ENCODE measurements around the gene SLAMF8.
A peak's percentile ranks its signal among the peaks of the same experiment; 100 is the strongest.

SLAMF8 gene

GRCh38 chr1:159786465-159786864, 40.2 kb upstream of the SLAMF8 start:
- no peak for DNase-seq (ENCODE audit: low read depth)
- no peak overlapping the region for H3K4me3 ChIP-seq (ENCODE audit: low read length)
- no peak for TF ChIP-seq CTCF (conservative IDR thresholded peaks at IDR 0.05; ENCODE audit: low read depth, low read length)

GRCh38 chr1:159786966-159787365, 39.7 kb upstream of the SLAMF8 start:
- TF ChIP-seq CTCF (conservative IDR thresholded peaks at IDR 0.05; ENCODE audit: low read depth, low read length) = no peak
- H3K4me3 ChIP-seq (ENCODE audit: low read length) = no peak overlapping the region
- peak; percentile 35 for DNase-seq (ENCODE audit: low read depth)

- no peak for DNase-seq (ENCODE audit: low read depth)
- peak; percentile 68 for TF ChIP-seq CTCF (conservative IDR thresholded peaks at IDR 0.05; ENCODE audit: low read depth, low read length)
- no peak overlapping the region for H3K4me3 ChIP-seq (ENCODE audit: low read length)
Observed at GRCh38 chr1:159790237-159790917, 36.3 kb upstream of the SLAMF8 start.

GRCh38 chr1:159791031-159791430, 35.6 kb upstream of the SLAMF8 start:
- DNase-seq (ENCODE audit: low read depth) = no peak
- TF ChIP-seq CTCF (conservative IDR thresholded peaks at IDR 0.05; ENCODE audit: low read depth, low read length) = no peak
- H3K4me3 ChIP-seq (ENCODE audit: low read length) = no peak overlapping the region

GRCh38 chr1:159791461-159791860, 35.2 kb upstream of the SLAMF8 start:
- no peak for TF ChIP-seq CTCF (conservative IDR thresholded peaks at IDR 0.05; ENCODE audit: low read depth, low read length)
- DNase-seq (ENCODE audit: low read depth) = no peak
- no peak overlapping the region for H3K4me3 ChIP-seq (ENCODE audit: low read length)

- DNase-seq (ENCODE audit: low read depth) = no peak
- no peak overlapping the region for H3K4me3 ChIP-seq (ENCODE audit: low read length)
- TF ChIP-seq CTCF (conservative IDR thresholded peaks at IDR 0.05; ENCODE audit: low read depth, low read length) = no peak
Observed at GRCh38 chr1:159795534-159795933, 31.1 kb upstream of the SLAMF8 start.

- peak; percentile 61 for DNase-seq (ENCODE audit: low read depth)
- TF ChIP-seq CTCF (conservative IDR thresholded peaks at IDR 0.05; ENCODE audit: low read depth, low read length) = peak; percentile 79
- H3K4me3 ChIP-seq (ENCODE audit: low read length) = no peak overlapping the region
Observed at GRCh38 chr1:159798893-159799292, 27.8 kb upstream of the SLAMF8 start.
